Measurements from ENCODE around the gene GPN2. TPM values are rescaled to one million over a fixed set of nuclear protein-coding genes. Genes with fewer than 3 reads are reported as not detected.

The GPN2 gene
- total RNA-seq (2021; ENCODE audit: unreplicated experiment) (41.9 TPM), Bru-seq, nascent RNA (percentile 87 among the genes with signal in this experiment), BruChase-seq, experiment 1, labeled RNA remaining after a 2-hour chase (percentile 95 among the genes with signal in this experiment), BruChase-seq, experiment 2, labeled RNA remaining after a 6-hour chase (percentile 88 among the genes with signal in this experiment)
- polyA plus RNA-seq (2012; ENCODE audit: insufficient read length), result 51.1 TPM
- long read RNA-seq, full-length matches to known transcripts, result 36 of 51 reads
- long read RNA-seq, partial matches to known transcripts, result 3 of 51 reads
- long read RNA-seq, other reads (novel, unspliced or antisense), result 12 of 51 reads

DNA sequence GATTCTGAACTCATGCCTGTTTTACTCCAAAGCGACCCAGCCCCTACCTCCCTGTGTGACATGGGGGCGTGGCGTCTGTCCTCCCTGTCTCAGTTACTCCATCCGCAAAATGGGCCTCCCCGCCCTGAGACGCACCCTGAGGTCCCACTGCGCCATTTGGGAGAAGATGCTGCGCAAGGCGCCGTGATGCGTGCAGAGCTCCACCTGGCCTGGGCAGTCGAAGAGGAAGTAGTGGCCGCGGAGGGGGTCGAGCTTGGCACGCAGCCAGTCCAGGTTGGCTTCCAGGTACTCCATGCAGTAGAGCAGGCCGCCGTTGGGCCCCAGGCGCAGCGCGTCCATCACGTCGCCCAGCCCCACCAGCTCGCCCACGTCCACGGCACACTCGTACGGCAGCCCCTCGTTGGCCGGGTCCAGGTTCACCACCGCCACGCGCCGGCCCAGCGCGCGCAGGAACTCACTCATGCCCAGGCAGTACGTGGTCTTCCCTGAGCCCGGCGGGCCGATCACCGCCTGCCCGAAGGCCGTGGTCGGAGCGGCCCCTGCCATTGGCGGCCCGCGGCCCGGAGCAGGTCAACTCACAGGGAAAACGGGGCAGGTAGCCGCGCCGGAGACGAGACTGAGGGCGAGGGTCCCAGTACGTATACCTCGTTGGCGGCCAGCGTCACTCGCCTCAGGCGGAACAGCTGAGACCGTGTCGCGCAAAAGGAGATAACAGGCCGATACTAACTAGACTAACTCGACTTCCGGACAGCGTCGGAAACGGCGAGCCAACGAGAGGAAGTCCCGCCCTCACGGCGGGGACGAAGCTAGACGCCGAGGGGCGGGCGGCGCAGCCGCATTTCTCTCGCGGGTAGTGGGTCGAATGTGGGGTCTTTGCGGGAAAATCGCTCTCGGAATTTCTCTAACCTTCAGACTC lies at the start of gene GPN2:
TSS of gene GPN2 (minus strand) at position 733 of the 916 bp plus-strand sequence. CDS start at position 546, 187 bp downstream.
- peak within 1 kb of the TSS; percentile 95 for H3K27ac ChIP-seq (ENCODE audit: low read length)
- no peaks in the 10 kb centered on the region for H3K9me3 ChIP-seq (ENCODE audit: control insufficient read depth, insufficient read depth, low read depth, low read length)
- ChIA-PET POLR2A (interaction anchor here (0.6 kb wide), 4 partner anchors 19 to 718 kb away, joined by 4 to 13 read pairs (median 5); no protein-coding TSS in a partner anchor), CTCF (interaction anchor here (0.6 kb wide), 1 partner anchor 77 kb away, joined by 7 read pairs; no protein-coding TSS in a partner anchor)
- ATAC-seq (peak; percentile 95), DNase-seq (ENCODE audit: low read depth, low spot score) (no peak)
- H3K4me3 ChIP-seq (ENCODE audit: low read depth in 2 of 2, low read length in 2 of 2), result peak within 1 kb of the TSS; percentile 82 to 95
- in situ Hi-C loops (cut with HindIII; ENCODE audit: low pct_unique_long_range_greater_than_20kb, low sequenced_read_pairs) (no loop called here), intact Hi-C loops (cut with micrococcal nuclease; ENCODE audit: unreplicated experiment) (no loop called here)
- no TSS peak for BruUV-seq (replicated peaks)
- TF ChIP-seq TCF7L2 (IDR thresholded peaks at IDR 0.05; ENCODE audit: low read depth, low read length), result no peak
- TF ChIP-seq SIN3A (IDR thresholded peaks at IDR 0.05; ENCODE audit: borderline replicate concordance, insufficient read depth, low read depth, low read length), result peak; percentile 59; the same call in 1 of the 2 replicates
- TF ChIP-seq, protein P1, sequence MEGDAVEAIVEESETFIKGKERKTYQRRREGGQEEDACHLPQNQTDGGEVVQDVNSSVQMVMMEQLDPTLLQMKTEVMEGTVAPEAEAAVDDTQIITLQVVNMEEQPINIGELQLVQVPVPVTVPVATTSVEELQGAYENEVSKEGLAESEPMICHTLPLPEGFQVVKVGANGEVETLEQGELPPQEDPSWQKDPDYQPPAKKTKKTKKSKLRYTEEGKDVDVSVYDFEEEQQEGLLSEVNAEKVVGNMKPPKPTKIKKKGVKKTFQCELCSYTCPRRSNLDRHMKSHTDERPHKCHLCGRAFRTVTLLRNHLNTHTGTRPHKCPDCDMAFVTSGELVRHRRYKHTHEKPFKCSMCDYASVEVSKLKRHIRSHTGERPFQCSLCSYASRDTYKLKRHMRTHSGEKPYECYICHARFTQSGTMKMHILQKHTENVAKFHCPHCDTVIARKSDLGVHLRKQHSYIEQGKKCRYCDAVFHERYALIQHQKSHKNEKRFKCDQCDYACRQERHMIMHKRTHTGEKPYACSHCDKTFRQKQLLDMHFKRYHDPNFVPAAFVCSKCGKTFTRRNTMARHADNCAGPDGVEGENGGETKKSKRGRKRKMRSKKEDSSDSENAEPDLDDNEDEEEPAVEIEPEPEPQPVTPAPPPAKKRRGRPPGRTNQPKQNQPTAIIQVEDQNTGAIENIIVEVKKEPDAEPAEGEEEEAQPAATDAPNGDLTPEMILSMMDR (IDR thresholded peaks at IDR 0.05), result no peak
- TF ChIP-seq, protein P2, sequence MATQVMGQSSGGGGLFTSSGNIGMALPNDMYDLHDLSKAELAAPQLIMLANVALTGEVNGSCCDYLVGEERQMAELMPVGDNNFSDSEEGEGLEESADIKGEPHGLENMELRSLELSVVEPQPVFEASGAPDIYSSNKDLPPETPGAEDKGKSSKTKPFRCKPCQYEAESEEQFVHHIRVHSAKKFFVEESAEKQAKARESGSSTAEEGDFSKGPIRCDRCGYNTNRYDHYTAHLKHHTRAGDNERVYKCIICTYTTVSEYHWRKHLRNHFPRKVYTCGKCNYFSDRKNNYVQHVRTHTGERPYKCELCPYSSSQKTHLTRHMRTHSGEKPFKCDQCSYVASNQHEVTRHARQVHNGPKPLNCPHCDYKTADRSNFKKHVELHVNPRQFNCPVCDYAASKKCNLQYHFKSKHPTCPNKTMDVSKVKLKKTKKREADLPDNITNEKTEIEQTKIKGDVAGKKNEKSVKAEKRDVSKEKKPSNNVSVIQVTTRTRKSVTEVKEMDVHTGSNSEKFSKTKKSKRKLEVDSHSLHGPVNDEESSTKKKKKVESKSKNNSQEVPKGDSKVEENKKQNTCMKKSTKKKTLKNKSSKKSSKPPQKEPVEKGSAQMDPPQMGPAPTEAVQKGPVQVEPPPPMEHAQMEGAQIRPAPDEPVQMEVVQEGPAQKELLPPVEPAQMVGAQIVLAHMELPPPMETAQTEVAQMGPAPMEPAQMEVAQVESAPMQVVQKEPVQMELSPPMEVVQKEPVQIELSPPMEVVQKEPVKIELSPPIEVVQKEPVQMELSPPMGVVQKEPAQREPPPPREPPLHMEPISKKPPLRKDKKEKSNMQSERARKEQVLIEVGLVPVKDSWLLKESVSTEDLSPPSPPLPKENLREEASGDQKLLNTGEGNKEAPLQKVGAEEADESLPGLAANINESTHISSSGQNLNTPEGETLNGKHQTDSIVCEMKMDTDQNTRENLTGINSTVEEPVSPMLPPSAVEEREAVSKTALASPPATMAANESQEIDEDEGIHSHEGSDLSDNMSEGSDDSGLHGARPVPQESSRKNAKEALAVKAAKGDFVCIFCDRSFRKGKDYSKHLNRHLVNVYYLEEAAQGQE (IDR thresholded peaks at IDR 0.05; ENCODE audit: insufficient read depth in 1 of 2, low read depth in 2 of 2, low read length in 1 of 2), result 0 out of 4 replicates have a peak, but pooled peaks of 1 of the 2 experiments have one; percentile 37
- TF ChIP-seq POLR2AphosphoS5 (IDR thresholded peaks at IDR 0.05; ENCODE audit: low read depth, low read length), result peak; percentile 98
- no peaks in the 10 kb centered on the region for H3K27me3 ChIP-seq (ENCODE audit: control insufficient read depth, insufficient read depth, low read length)
- H3K36me3 ChIP-seq (ENCODE audit: control insufficient read depth, insufficient read depth, low read length), result peaks cover 20% of the 10 kb centered on the region
- H3K4me1 ChIP-seq (ENCODE audit: control insufficient read depth, insufficient read depth, low read length), result peaks cover 17% of the 10 kb centered on the region

DNA sequence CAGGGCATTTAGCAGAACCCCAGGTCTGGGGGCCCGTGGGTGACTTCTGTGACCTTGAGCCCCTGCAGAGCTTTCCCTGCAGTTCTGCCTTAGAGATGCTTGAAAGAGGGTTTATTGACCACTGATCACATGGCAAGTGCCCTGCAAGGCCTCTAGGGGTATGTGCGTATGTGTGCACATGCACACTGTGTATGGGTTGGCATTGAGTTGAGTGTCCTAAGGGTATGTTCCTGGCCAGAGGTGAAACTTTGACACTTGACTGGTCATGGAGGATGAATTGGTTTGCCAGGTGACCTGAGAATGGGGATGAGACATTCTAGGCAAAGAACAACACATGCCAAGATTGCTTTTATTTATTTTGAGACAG lies 48.6 kb upstream of the GPN2 start:
- Histone ChIP-seq H3K36me3 (ENCODE audit: control insufficient read depth, insufficient read depth, low read length) (peaks cover 13% of the 10 kb centered on the region; the same call in 1 of the 2 replicates), H3K9me3 (ENCODE audit: control insufficient read depth, insufficient read depth, low read depth, low read length) (no peaks in the 10 kb centered on the region), H3K27me3 (ENCODE audit: control insufficient read depth, insufficient read depth, low read length) (no peaks in the 10 kb centered on the region), H3K27ac (ENCODE audit: low read length) (no peak overlapping the region), H3K4me1 (ENCODE audit: control insufficient read depth, insufficient read depth, low read length) (no peaks in the 10 kb centered on the region), H3K4me3 (ENCODE audit: low read depth in 2 of 2, low read length in 2 of 2) (no peak overlapping the region)
- intact Hi-C loops (cut with micrococcal nuclease; ENCODE audit: unreplicated experiment), result no loop called here
- ChIA-PET POLR2A (no interaction called here), CTCF (no interaction called here)
- no TSS peak for BruUV-seq (replicated peaks)
- ATAC-seq (no peak), DNase-seq (ENCODE audit: low read depth, low spot score) (no peak)
- in situ Hi-C loops (cut with HindIII; ENCODE audit: low pct_unique_long_range_greater_than_20kb, low sequenced_read_pairs), result no loop called here
- TF ChIP-seq TCF7L2 (IDR thresholded peaks at IDR 0.05; ENCODE audit: low read depth, low read length) (no peak), POLR2AphosphoS5 (IDR thresholded peaks at IDR 0.05; ENCODE audit: low read depth, low read length) (no peak), SIN3A (IDR thresholded peaks at IDR 0.05; ENCODE audit: borderline replicate concordance, insufficient read depth, low read depth, low read length) (no peak)
- TF ChIP-seq, protein P1 (IDR thresholded peaks at IDR 0.05), result no peak
- TF ChIP-seq, protein P2 (IDR thresholded peaks at IDR 0.05; ENCODE audit: insufficient read depth in 1 of 2, low read depth in 2 of 2, low read length in 1 of 2), result no peak
